ENCODE data around the gene ARHGEF19. TPM values are rescaled to one million over a fixed set of nuclear protein-coding genes. Genes with fewer than 3 reads are reported as not detected.

ARHGEF19 gene
- total RNA-seq, 1 experiment from 2014 or later: 36.3 TPM

DNA sequence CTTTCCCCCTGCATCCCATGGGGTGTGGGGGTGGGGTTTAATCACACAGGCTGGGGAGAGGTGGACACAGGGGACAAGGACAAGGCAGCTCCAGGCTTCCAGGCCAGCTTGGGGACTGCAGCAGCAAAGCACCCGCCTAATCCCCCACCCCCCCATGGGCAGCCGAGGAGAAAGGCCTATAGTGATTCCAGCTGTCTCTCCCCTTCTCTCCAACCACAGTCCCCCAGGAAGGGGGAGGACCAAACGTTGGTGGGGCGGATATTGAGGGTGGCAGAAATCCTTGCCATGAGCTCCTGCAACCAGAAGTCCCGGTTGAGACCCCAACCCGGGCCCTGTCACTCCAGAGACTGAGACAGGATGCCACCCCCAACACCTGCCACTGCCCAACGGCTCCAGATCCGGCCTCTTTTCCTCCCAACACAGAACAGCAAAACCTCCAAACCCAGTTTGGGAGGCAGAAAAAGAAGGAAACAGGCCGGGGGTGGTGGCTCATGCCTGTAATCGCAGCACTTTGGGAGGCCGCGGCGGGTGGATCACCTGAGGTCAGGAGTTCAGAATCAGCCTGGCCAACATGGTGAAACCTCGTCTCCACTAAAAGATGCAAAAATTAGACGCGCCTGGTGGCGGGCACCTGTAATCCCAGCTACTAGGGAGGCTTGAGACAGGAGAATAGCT is 58.3 kb downstream of the ARHGEF19 start:
- Histone ChIP-seq H3K27me3 (no peaks in the 10 kb centered on the region), H3K9me3 (no peaks in the 10 kb centered on the region), H3K36me3 (peaks cover 58% of the 10 kb centered on the region), H3K4me3 (peak overlapping the region; percentile 91)
- no peak for DNase-seq

DNA sequence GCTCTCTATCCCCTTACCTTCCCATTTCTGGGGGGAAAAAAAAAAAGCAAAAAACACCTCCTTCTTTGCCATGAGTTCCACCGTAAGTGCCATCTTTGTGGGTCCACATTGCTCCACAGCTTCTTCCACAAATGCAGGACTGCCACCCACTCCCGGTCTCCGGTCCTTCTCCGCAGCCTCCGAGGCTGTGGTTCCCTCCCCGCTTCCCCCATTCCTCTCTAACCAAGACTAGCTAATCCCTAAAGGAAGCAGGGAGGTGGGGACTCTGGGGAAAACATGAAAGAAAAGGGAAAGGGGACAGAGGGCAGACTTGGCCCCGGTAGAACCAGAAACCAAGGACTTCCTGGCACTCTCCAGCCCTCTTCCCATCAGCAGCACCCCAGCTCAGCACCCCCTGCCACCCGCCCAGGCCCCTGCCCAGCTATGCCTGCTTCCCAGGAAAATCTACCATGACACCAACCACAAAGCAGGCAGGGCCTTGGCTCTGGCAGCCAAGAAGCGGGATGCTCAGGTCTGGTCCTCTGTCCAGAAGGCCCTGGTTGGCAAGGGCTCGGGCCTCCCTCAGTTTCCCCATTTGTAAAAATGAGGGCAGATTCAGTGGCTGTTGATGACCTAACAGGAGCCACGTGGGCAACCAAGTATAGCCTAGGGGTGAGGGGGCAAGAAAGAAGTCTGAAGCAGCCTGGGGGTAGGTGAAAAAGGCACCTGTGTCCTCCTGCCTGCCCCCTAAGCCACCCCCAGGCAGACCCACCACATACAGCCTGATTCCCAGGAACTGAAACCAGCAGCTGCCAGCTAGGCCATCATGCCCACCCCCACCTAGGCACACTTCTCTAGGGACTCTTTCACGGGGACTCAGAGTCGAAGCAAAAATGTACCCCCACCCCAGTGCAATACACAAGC is 59.1 kb downstream of the ARHGEF19 start:
- Histone ChIP-seq H3K9me3 (no peaks in the 10 kb centered on the region), H3K27me3 (no peaks in the 10 kb centered on the region), H3K36me3 (peaks cover 66% of the 10 kb centered on the region), H3K4me3 (peak overlapping the region; percentile 91)
- DNase-seq: no peak

DNA sequence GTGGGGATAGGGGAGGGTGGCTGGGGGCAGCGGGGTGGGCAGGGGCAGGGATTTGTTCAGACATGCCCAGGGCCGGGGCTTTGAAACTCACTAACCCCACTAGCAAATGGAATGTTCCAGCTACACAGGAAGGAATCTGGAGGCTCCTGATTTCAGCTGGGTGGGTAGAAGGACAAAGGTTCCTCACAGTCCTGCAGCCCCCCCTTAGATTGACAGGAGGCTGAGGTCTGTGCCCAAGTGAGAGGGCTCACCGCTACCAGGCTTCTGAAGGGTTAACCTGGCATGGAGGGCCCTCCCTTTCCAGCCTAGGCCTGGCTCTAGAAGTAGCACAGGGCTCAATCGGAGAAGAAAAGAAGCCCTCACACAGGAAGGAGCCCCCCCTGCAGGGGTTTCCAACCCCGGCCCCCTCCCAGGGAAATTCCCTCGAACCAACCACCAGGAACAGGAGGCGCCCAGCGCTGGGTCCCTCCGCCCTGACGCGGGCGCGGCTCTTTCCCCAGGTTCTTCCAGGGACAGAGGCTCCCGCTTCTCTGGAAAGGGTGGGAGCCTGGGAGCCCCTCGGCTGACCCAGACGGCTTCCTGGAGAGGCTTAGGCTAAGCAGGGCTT is 59.9 kb downstream of the ARHGEF19 start:
- no peaks in the 10 kb centered on the region for H3K9me3 ChIP-seq
- DNase-seq: no peak
- peaks cover 73% of the 10 kb centered on the region for H3K36me3 ChIP-seq
- no peaks in the 10 kb centered on the region for H3K27me3 ChIP-seq
- peak overlapping the region; percentile 91 for H3K4me3 ChIP-seq

DNA sequence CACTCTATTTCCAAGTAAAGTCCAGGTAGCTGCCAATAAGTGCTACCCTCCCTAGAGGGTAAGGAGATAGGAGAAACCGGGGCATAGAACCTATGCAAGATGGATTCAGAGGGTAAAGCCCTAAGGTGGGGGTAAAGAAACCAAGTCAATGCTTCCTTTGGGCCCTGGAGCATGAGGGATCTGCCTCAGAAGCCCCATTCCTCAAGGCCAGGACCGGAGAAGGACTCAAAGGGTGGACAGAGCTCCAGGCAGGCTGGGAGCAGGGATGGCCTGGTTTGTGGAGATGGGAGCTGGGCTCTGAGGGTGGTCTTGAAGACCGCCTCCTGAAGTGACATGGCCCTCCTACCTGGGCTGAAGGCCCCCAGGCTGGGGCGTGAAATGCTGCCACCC is 60.5 kb downstream of the ARHGEF19 start:
- peak overlapping the region; percentile 9; the same call in 1 of the 2 replicates for H3K4me3 ChIP-seq
- DNase-seq: no peak
- H3K9me3 ChIP-seq: no peaks in the 10 kb centered on the region
- H3K36me3 ChIP-seq: peaks cover 79% of the 10 kb centered on the region
- H3K27me3 ChIP-seq: no peaks in the 10 kb centered on the region

DNA sequence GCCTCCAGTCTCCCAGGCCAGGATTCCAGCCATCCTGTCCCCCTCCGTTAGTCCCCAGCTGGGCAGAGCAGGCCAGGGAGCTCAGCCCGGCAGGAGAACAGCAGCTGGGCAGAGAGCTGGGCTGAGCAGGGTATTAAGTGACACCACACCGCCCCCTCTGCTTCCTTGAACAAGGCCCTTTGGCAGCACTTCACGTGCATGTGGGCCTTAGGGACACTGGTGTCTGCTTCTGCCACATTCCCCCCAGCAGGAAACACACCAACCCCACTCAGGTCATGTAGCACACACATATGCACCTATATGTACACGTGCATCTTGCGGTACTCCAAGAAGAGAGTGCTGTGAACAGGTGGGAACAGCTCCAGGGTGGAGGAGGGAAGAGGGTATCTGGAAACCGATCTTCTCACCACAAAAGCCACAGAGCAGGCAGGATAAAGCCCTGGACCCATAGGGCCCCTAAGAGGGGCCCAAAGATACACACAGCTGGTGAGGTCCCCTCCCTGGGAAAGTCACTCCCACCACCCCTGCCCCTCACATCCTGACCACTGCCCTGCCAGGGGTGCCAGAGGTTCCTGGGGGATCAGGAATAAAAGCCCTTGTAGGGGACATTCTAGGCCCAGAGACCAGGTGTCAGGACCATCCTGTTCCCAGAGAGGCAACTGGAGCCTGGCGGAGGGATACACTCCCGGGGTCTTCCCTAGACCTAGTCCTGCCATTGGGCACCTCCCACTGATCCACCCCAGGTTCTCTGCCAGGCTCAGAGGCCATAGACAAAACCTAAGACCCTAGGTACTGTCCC is 61.1 kb downstream of the ARHGEF19 start:
- peaks cover 85% of the 10 kb centered on the region for H3K36me3 ChIP-seq
- H3K27me3 ChIP-seq: no peaks in the 10 kb centered on the region
- peak overlapping the region; percentile 9; the same call in 1 of the 2 replicates for H3K4me3 ChIP-seq
- peak; percentile 47 for DNase-seq
- no peaks in the 10 kb centered on the region for H3K9me3 ChIP-seq

DNA sequence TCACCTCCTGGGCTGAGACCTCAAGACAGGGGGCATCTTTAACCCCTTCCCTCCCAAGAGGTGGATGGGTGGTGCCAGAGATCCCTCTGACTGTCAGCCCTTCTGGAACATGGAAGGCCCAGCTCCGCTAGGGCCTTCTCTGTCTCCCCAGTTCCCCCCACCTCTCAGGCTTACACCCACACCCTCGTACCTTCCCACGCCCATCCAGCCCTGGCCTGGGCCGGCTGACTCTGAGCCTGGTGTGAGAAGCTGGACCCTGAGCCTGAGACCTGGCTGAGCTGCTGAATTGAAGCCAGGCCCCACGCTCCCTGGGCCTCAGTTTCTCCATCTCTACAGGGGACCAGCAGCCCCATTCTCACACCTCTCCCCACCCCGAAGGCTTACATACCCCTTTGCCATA is 61.9 kb downstream of the ARHGEF19 start:
- H3K4me3 ChIP-seq: no peak overlapping the region; the same call in 1 of the 2 replicates
- DNase-seq: no peak

DNA sequence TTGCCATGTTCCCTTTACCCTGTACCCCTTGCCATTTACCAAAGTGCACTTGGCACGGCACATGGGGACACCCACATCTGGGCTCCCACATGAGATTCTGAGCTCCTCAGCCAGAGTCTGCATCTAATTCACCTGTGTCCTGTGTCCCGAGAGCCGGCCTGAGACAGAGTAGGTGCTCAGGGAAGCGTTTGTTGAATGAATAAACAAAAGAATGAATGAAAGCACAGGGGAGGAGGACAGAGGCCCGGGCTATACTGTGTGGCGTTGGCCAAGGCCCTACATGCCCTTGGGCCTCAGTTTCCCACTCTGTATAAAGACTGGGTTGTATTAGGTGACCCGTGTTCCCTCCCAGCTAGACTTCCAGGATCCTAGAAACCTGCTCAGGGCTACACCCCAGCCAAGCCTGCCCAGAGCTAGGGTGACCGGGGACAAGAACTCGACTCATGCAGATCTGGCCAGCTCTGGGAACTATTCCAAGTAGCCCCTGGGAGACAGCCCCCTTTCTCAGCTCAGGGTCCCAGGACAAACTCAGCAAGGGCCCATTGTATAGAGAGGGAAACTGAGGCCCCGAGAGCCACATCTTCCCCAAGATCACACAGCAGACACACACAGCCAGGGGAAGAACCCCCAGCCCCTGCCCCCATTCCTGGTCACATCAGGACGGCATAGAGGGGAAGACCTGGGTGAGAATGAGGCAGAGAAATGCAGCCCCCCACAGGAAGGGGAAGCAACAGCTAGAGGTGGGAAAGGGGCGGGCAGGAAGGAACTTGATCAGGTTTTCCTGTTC is 62.6 kb downstream of the ARHGEF19 start:
- Histone ChIP-seq H3K9me3 (no peaks in the 10 kb centered on the region), H3K36me3 (peaks cover 92% of the 10 kb centered on the region), H3K27me3 (no peaks in the 10 kb centered on the region), H3K4me3 (no peak overlapping the region)
- DNase-seq: no peak

More for the DNA sequence above, 61.9 kb downstream of the ARHGEF19 start:
- Histone ChIP-seq H3K36me3 (peaks cover 92% of the 10 kb centered on the region), H3K27me3 (no peaks in the 10 kb centered on the region), H3K9me3 (no peaks in the 10 kb centered on the region)

GRCh38 chr1:16149146-16149545 is 63.3 kb downstream of the ARHGEF19 start:
- no peak overlapping the region for H3K4me3 ChIP-seq
- no peak for DNase-seq
- peaks cover 94% of the 10 kb centered on the region for H3K36me3 ChIP-seq
- no peaks in the 10 kb centered on the region for H3K27me3 ChIP-seq
- H3K9me3 ChIP-seq: no peaks in the 10 kb centered on the region

DNA sequence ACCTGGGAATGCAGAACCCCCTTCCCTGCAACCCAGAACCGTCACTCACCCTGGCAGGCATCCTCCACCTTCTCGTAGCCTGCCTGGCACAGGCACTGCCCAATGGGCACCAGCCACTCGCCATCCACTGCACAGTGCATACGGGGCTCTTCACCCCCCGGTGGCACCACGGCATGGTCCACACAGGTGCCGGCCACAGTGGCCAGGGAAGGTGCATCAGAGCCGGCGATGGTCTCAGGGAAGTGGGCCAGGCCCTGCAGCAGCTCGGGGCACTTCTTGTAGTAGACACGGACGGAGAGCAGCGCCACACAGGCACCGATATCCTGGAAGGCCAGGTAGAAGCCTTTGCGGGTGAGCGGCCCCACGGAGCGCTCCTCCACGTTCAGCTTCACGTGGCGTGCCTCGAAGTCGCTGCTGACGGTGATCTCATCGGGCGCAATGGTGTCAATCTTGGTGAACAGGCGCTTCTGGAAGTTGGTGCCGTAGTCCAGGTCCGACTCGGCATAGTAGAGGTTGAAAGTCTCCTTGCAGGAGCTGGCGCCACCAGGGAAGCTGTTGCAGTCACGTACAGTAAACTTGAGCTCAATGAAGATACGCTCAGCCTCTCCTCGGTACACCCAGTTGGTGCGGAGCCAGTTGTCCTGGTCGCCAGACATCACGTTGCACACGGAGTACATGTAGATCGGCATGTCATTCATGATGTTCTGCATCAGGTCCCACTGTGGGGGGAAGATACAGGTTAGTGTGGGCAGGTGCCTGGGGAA is 63.9 kb downstream of the ARHGEF19 start:
- no peak for DNase-seq
- H3K27me3 ChIP-seq: no peaks in the 10 kb centered on the region
- no peak overlapping the region for H3K4me3 ChIP-seq
- H3K9me3 ChIP-seq: no peaks in the 10 kb centered on the region
- H3K36me3 ChIP-seq: peaks cover 94% of the 10 kb centered on the region

Other genes starting within 250 kb of the ARHGEF19 start
- gene ZBTB17, start 236.6 kb downstream of the ARHGEF19 start, total RNA-seq (2014; rRNA removed; shearing (Covaris generic); ENCODE audit: low replicate concordance): 25.7 and 29.1 TPM in 2 replicates
- gene SRARP, start 208.4 kb downstream of the ARHGEF19 start, total RNA-seq (2014; rRNA removed; shearing (Covaris generic); ENCODE audit: low replicate concordance): not detected in 2 replicates
- gene HSPB7, start 194.6 kb downstream of the ARHGEF19 start, total RNA-seq (2014; rRNA removed; shearing (Covaris generic); ENCODE audit: low replicate concordance): 1.9 and 4.5 TPM in 2 replicates
- gene CLCNKA, start 190.6 kb downstream of the ARHGEF19 start, total RNA-seq (2014; rRNA removed; shearing (Covaris generic); ENCODE audit: low replicate concordance): not detected in 2 replicates
- not detected in 2 replicates for gene CLCNKB, start 168.9 kb downstream of the ARHGEF19 start, total RNA-seq (2014; rRNA removed; shearing (Covaris generic); ENCODE audit: low replicate concordance)
- 0.15 and 2.1 TPM in 2 replicates for gene FAM131C, start 139.0 kb downstream of the ARHGEF19 start, total RNA-seq (2014; rRNA removed; shearing (Covaris generic); ENCODE audit: low replicate concordance)
- gene EPHA2, start 56.6 kb downstream of the ARHGEF19 start, total RNA-seq (2014; rRNA removed; shearing (Covaris generic); ENCODE audit: low replicate concordance): 68.4 and 80.5 TPM in 2 replicates
- 2.7 and 5.1 TPM in 2 replicates for gene CPLANE2, start 24.5 kb upstream of the ARHGEF19 start, total RNA-seq (2014; rRNA removed; shearing (Covaris generic); ENCODE audit: low replicate concordance)
- 14.1 and 19.2 TPM in 2 replicates for gene FBXO42, start 139.8 kb upstream of the ARHGEF19 start, total RNA-seq (2014; rRNA removed; shearing (Covaris generic); ENCODE audit: low replicate concordance)
- gene SZRD1, start 154.6 kb upstream of the ARHGEF19 start, total RNA-seq (2014; rRNA removed; shearing (Covaris generic); ENCODE audit: low replicate concordance): 81.1 and 101 TPM in 2 replicates
- gene SPATA21, start 224.8 kb upstream of the ARHGEF19 start, total RNA-seq (2014; rRNA removed; shearing (Covaris generic); ENCODE audit: low replicate concordance): not detected in 2 replicates
- gene NECAP2, start 228.1 kb upstream of the ARHGEF19 start, total RNA-seq (2014; rRNA removed; shearing (Covaris generic); ENCODE audit: low replicate concordance): 42.4 and 86.0 TPM in 2 replicates